ENCODE results near the gene SELENOI. TPM values are rescaled to one million over a fixed set of nuclear protein-coding genes. Genes with fewer than 3 reads are reported as not detected.
A peak's percentile ranks its signal among the peaks of the same experiment; 100 is the strongest.

SELENOI gene
- total and polyA plus RNA-seq, 10 of the 15 experiments (the other 5 are each of a cell fraction or from before 2014, with no cell fraction given): 5.2 to 31.4 (median 17.4) TPM

- TF ChIP-seq MXI1 (IDR thresholded peaks at IDR 0.05; ENCODE audit: low read depth, low read length) (peak; percentile 10; the same call in 1 of the 2 replicates), NFIC (IDR thresholded peaks at IDR 0.05; ENCODE audit: low read depth, low read length) (no peak), POLR2A (IDR thresholded peaks at IDR 0.05; ENCODE audit: low read depth, low read length) (no peak), ZNF217 (IDR thresholded peaks at IDR 0.05) (no peak), NFYA (IDR thresholded peaks at IDR 0.05; ENCODE audit: borderline replicate concordance, low read depth, low read length) (no peak), CHD4 (IDR thresholded peaks at IDR 0.05) (no peak), BMI1 (IDR thresholded peaks at IDR 0.05; ENCODE audit: borderline replicate concordance) (no peak), ATF3 (IDR thresholded peaks at IDR 0.05; ENCODE audit: borderline replicate concordance, extremely low read depth, low read depth, low read length) (no peak), ZNF274 (IDR thresholded peaks at IDR 0.05; ENCODE audit: insufficient read depth, insufficient read length) (no peak), CBX3 (IDR thresholded peaks at IDR 0.05; ENCODE audit: borderline replicate concordance, low read depth) (no peak), SMAD1 (IDR thresholded peaks at IDR 0.05; ENCODE audit: low read depth, partially characterized antibody) (no peak), WRNIP1 (IDR thresholded peaks at IDR 0.05; ENCODE audit: borderline replicate concordance, low read depth, low read length) (no peak), PAX5 (IDR thresholded peaks at IDR 0.05; ENCODE audit: borderline replicate concordance, low read depth, low read length) (no peak), NBN (IDR thresholded peaks at IDR 0.05) (0 out of 2 replicates have a peak, but pooled peaks have one; percentile 26), FOXK2 (IDR thresholded peaks at IDR 0.05) (no peak)
- TF ChIP-seq, protein P1, sequence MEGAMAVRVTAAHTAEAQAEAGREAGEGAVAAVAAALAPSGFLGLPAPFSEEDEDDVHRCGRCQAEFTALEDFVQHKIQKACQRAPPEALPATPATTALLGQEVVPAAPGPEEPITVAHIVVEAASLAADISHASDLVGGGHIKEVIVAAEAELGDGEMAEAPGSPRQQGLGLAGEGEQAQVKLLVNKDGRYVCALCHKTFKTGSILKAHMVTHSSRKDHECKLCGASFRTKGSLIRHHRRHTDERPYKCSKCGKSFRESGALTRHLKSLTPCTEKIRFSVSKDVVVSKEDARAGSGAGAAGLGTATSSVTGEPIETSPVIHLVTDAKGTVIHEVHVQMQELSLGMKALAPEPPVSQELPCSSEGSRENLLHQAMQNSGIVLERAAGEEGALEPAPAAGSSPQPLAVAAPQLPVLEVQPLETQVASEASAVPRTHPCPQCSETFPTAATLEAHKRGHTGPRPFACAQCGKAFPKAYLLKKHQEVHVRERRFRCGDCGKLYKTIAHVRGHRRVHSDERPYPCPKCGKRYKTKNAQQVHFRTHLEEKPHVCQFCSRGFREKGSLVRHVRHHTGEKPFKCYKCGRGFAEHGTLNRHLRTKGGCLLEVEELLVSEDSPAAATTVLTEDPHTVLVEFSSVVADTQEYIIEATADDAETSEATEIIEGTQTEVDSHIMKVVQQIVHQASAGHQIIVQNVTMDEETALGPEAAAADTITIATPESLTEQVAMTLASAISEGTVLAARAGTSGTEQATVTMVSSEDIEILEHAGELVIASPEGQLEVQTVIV (IDR thresholded peaks at IDR 0.05; ENCODE audit: borderline replicate concordance, partially characterized antibody): no peak
- TF ChIP-seq, protein P2, sequence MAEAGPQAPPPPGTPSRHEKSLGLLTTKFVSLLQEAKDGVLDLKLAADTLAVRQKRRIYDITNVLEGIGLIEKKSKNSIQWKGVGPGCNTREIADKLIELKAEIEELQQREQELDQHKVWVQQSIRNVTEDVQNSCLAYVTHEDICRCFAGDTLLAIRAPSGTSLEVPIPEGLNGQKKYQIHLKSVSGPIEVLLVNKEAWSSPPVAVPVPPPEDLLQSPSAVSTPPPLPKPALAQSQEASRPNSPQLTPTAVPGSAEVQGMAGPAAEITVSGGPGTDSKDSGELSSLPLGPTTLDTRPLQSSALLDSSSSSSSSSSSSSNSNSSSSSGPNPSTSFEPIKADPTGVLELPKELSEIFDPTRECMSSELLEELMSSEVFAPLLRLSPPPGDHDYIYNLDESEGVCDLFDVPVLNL (IDR thresholded peaks at IDR 0.05; ENCODE audit: low read depth, low read length): peak; percentile 79
These were observed 611 bp downstream of the SELENOI start, which contains the start of gene ADGRF3 (continued) for GRCh38 chr2:26346454-26347053.
